ENCODE measurements around the gene ZC2HC1C. TPM values are rescaled to one million over a fixed set of nuclear protein-coding genes. Genes with fewer than 3 reads are reported as not detected.

The ZC2HC1C gene
- total and polyA plus RNA-seq, 10 of the 15 experiments (the other 5 are each of a cell fraction or from before 2014, with no cell fraction given), result 0.92 to 3.7 (median 1.6) TPM

GRCh38 chr14:75054421-75054820 is 15.0 kb upstream of the ZC2HC1C start:
- peaks cover 12% of the 10 kb centered on the region for H3K79me2 ChIP-seq (ENCODE audit: control insufficient read depth, insufficient read depth, low read length)
- no peaks in the 10 kb centered on the region; the same call in 2 of the 3 replicates for H3K9me3 ChIP-seq (replicated peaks; ENCODE audit: control insufficient read depth, insufficient read depth, low read length)
- TF ChIP-seq NFIC (IDR thresholded peaks at IDR 0.05; ENCODE audit: low read depth, low read length), result no peak
- TF ChIP-seq MYC (IDR thresholded peaks at IDR 0.05; ENCODE audit: insufficient read depth, insufficient read length, insufficient replicate concordance, low read length, severe bottlenecking), result no peak
- no peak for TF ChIP-seq IRF3 (IDR thresholded peaks at IDR 0.05)
- TF ChIP-seq FOXK2 (IDR thresholded peaks at IDR 0.05), result no peak
- no peak for TF ChIP-seq SPI1 (IDR thresholded peaks at IDR 0.05; ENCODE audit: borderline replicate concordance, insufficient read depth, low read depth, low read length)
- TF ChIP-seq PKNOX1 (IDR thresholded peaks at IDR 0.05), result no peak
- TF ChIP-seq KDM1A (IDR thresholded peaks at IDR 0.05; ENCODE audit: borderline replicate concordance), result no peak
- TF ChIP-seq SMAD1 (IDR thresholded peaks at IDR 0.05; ENCODE audit: low read depth, partially characterized antibody), result no peak
- TF ChIP-seq NR2F1 (conservative IDR thresholded peaks at IDR 0.05), result no peak
- no peak for TF ChIP-seq TAF1 (IDR thresholded peaks at IDR 0.05; ENCODE audit: borderline replicate concordance, low read depth, low read length)
- no peak for TF ChIP-seq CTCF (IDR thresholded peaks at IDR 0.05 in 2 of 3, conservative IDR thresholded peaks at IDR 0.05 in 1 of 3; ENCODE audit: control insufficient read depth in 2 of 3, extremely low read depth in 1 of 3, insufficient read depth in 1 of 3, low read depth in 3 of 3, low read length in 3 of 3)
- TF ChIP-seq IKZF1 (conservative IDR thresholded peaks at IDR 0.05), result no peak
- no peak for TF ChIP-seq RFX5 (IDR thresholded peaks at IDR 0.05; ENCODE audit: low read depth, low read length)
- TF ChIP-seq YBX1 (IDR thresholded peaks at IDR 0.05), result no peak
- H2AFZ ChIP-seq (ENCODE audit: control insufficient read depth, low read depth, low read length), result no peak overlapping the region
- no peaks in the 10 kb centered on the region for H3K4me1 ChIP-seq (ENCODE audit: control insufficient read depth, insufficient read depth, low read length)
- in situ Hi-C loops (cut with MboI), result no loop called here
- H3K9ac ChIP-seq (ENCODE audit: control insufficient read depth, insufficient read depth, low read length), result no peak overlapping the region
- intact Hi-C loops (cut with micrococcal nuclease; ENCODE audit: unreplicated experiment), result no loop called here
- no peak overlapping the region for H3K27ac ChIP-seq (ENCODE audit: control insufficient read depth, insufficient read depth)
- ChIA-PET RAD21 (ENCODE audit: unreplicated experiment) (interaction anchor here (0.6 to 0.7 kb wide), 2 partner anchors 19 to 86 kb away, joined by 3 to 6 read pairs; no protein-coding TSS in a partner anchor), CTCF (no interaction called here), SMC1A (ENCODE audit: uncharacterized antibody, unreplicated experiment) (interaction anchor here (0.9 to 1.1 kb wide), 2 partner anchors 8 to 9 kb away, joined by 3 to 4 read pairs; partner anchors contain the start of gene ACYP1), POLR2A (interaction anchor here (1.4 to 1.6 kb wide), 3 partner anchors 8 to 51 kb away, joined by 3 to 7 read pairs (median 5); partner anchors contain the start of genes ACYP1 and EIF2B2)
- WGBS (ENCODE audit: insufficient coverage, insufficient replicate concordance, low lambda C conversion rate, missing lambda C conversion rate), result 95% methylated on average over 1 of the region's 1 CpG
- H4K20me1 ChIP-seq (ENCODE audit: control insufficient read depth, insufficient read depth), result no peaks in the 10 kb centered on the region
- H3K4me2 ChIP-seq (ENCODE audit: control insufficient read depth, insufficient read depth), result no peak overlapping the region
- no peak overlapping the region for H3K4me3 ChIP-seq
- DNase-seq (ENCODE audit: low read depth, low spot score), result no peak
- BruUV-seq (replicated peaks), result no TSS peak
- no peaks in the 10 kb centered on the region for H3K27me3 ChIP-seq (replicated peaks in 1 of 2; ENCODE audit: control insufficient read depth in 2 of 2, insufficient read depth in 2 of 2, low read length in 1 of 2)
- no peaks in the 10 kb centered on the region for H3K36me3 ChIP-seq (ENCODE audit: control insufficient read depth in 2 of 2, insufficient read depth in 2 of 2, low read length in 1 of 2)
- FAIRE-seq, result no peak
- no peak for ATAC-seq

Data from GM12878 (cell line).